H1 (cell line): ENCODE data around the gene CAPN8. TPM values are rescaled to one million over a fixed set of nuclear protein-coding genes. Genes with fewer than 3 reads are reported as not detected.

ENCODE experiments used
- CTCF ChIA-PET: fragments of 300-600 bp; sonication (Branson Sonifier 250); formaldehyde crosslinking; loops from one replicate; lab custom pipeline; 2021; ENCODE audit not compliant: partially characterized antibody; lab: Charles Lee
- POLR2A ChIA-PET: fragments of 300-600 bp; sonication (Branson Sonifier 250); formaldehyde crosslinking; loops from one replicate; lab custom pipeline; 2021; ENCODE audit warnings: inconsistent platforms; ENCODE audit not compliant: partially characterized antibody; lab: Charles Lee
- DNase-seq, 2 experiments: peaks; one replicate each; pipeline versions ENCODE4 v3.0.0 to v3.0.0-alpha.2; 2010 to 2022; ENCODE audit warnings: low spot score in 2 of 2, low read depth in 1 of 2, mixed read lengths in 1 of 2
- FAIRE-seq: peaks from 2 replicates; lab custom pipeline; 2011; peaks lifted over from hg19 to GRCh38; lab: Jason Lieb, UNC
- H2AFZ ChIP-seq: 2 replicates; pipeline ENCODE4 v1.8.1; 2012; ENCODE audit warnings: low read length, inconsistent platforms
- H2AK5ac ChIP-seq: 2 replicates; pipeline ENCODE4 v1.6.1; 2013; ENCODE audit warnings: low read depth, low read length
- H2BK120ac ChIP-seq: replicated peaks from 2 replicates; pipeline ENCODE3; 2013; ENCODE audit warnings: low read depth, low read length, inconsistent platforms
- H2BK12ac ChIP-seq: 2 replicates; pipeline ENCODE4 v1.6.1; 2013; ENCODE audit warnings: low read depth, low read length
- H2BK15ac ChIP-seq: 2 replicates; pipeline ENCODE4 v1.6.1; 2013; ENCODE audit warnings: low read length
- H2BK20ac ChIP-seq: 2 replicates; pipeline ENCODE4 v1.6.1; 2013; ENCODE audit warnings: low read length
- H2BK5ac ChIP-seq: 2 replicates; pipeline ENCODE4 v1.6.1; 2013; ENCODE audit warnings: low read depth, low read length
- H3K14ac ChIP-seq: 2 replicates; pipeline ENCODE4 v1.6.1; 2013; ENCODE audit warnings: inconsistent platforms; ENCODE audit not compliant: insufficient read length
- H3K18ac ChIP-seq: 2 replicates; pipeline ENCODE4 v1.6.1; 2013; ENCODE audit warnings: low read length; ENCODE audit errors: extremely low read depth
- H3K23ac ChIP-seq: 2 replicates; pipeline ENCODE4 v1.6.1; 2013; ENCODE audit warnings: inconsistent platforms; ENCODE audit not compliant: insufficient read length
- H3K23me2 ChIP-seq: 2 replicates; pipeline ENCODE4 v1.6.1; 2013; ENCODE audit warnings: low read depth, low read length
- H3K27ac ChIP-seq: 2 replicates; pipeline ENCODE4 v1.6.1; 2011; ENCODE audit warnings: low read depth, low read length, inconsistent platforms
- H3K27me3 ChIP-seq, 4 experiments: replicated peaks in 1 of 4; 1 replicate in 1 of 4; 2 replicates in 3 of 4; pipeline versions ENCODE4 v1.6.1 to v1.8.1; 2011 to 2013; ENCODE audit warnings: low read length in 3 of 4, mild to moderate bottlenecking in 3 of 4, inconsistent platforms in 2 of 4, mixed read lengths in 2 of 4, moderate library complexity in 1 of 4; ENCODE audit not compliant: control insufficient read depth in 3 of 4, insufficient read depth in 3 of 4; ENCODE audit errors: extremely low read depth in 1 of 4
- H3K36me3 ChIP-seq, 4 experiments: 2 replicates each; pipeline versions ENCODE4 v1.6.1 to v1.8.1; 2011 to 2013; ENCODE audit warnings: mild to moderate bottlenecking in 4 of 4, low read length in 3 of 4, moderate library complexity in 2 of 4, control low read depth in 1 of 4, inconsistent platforms in 1 of 4; ENCODE audit not compliant: insufficient read depth in 4 of 4, control insufficient read depth in 2 of 4
- H3K4ac ChIP-seq: replicated peaks from 2 replicates; pipeline ENCODE3; 2013; ENCODE audit warnings: low read length, low read depth, mixed read lengths, inconsistent platforms; ENCODE audit not compliant: insufficient read length
- H3K4me1 ChIP-seq, 4 experiments: replicated peaks in 1 of 4; 1 replicate in 1 of 4; 2 replicates in 3 of 4; pipeline versions ENCODE4 v1.6.1 to v1.8.1; 2011 to 2013; ENCODE audit warnings: low read length in 3 of 4, inconsistent platforms in 2 of 4, mixed read lengths in 1 of 4; ENCODE audit not compliant: insufficient read depth in 4 of 4, control insufficient read depth in 3 of 4
- H3K4me2 ChIP-seq, 2 experiments: 2 replicates each; pipeline versions ENCODE4 v1.6.1 to v1.8.1; 2011 to 2013; ENCODE audit warnings: low read depth in 2 of 2, low read length in 2 of 2, control low read depth in 1 of 2, inconsistent platforms in 1 of 2, mild to moderate bottlenecking in 1 of 2; ENCODE audit not compliant: insufficient read depth in 1 of 2
- H3K4me3 ChIP-seq, 4 experiments: fragments of 200-600, 300-600 bp in 1 of 4; sonication (generic), shearing (Covaris generic), sonication (Bioruptor Twin) in 1 of 4; 2 replicates each; pipeline versions ENCODE4 v1.5.1 to v1.8.1; 2011 to 2016; ENCODE audit warnings: low read length in 4 of 4, low read depth in 3 of 4, control low read depth in 2 of 4, inconsistent platforms in 2 of 4, mild to moderate bottlenecking in 2 of 4, mixed read lengths in 1 of 4, moderate library complexity in 1 of 4; ENCODE audit not compliant: insufficient read depth in 2 of 4; ENCODE audit errors: extremely low read depth in 1 of 4
- H3K56ac ChIP-seq: replicated peaks from 2 replicates; pipeline ENCODE3; 2013; ENCODE audit warnings: low read depth, mild to moderate bottlenecking, mixed read lengths, low read length, inconsistent platforms; ENCODE audit not compliant: insufficient read length
- H3K79me1 ChIP-seq: 2 replicates; pipeline ENCODE4 v1.6.1; 2013; ENCODE audit warnings: low read depth, low read length, control low read depth
- H3K79me2 ChIP-seq, 2 experiments: 2 replicates each; pipeline versions ENCODE4 v1.6.1 to v1.8.1; 2012 to 2013; ENCODE audit warnings: low read length in 2 of 2, mild to moderate bottlenecking in 2 of 2, inconsistent platforms in 1 of 2; ENCODE audit not compliant: insufficient read depth in 2 of 2, control insufficient read depth in 1 of 2
- H3K9ac ChIP-seq, 4 experiments: replicated peaks in 1 of 4; 1 replicate in 1 of 4; 2 replicates in 3 of 4; pipeline versions ENCODE4 v1.6.1 to v1.8.1; 2011 to 2013; ENCODE audit warnings: low read depth in 3 of 4, low read length in 3 of 4, control low read depth in 2 of 4, mild to moderate bottlenecking in 2 of 4, moderate library complexity in 2 of 4, inconsistent platforms in 1 of 4; ENCODE audit errors: extremely low read depth in 1 of 4
- H3K9me3 ChIP-seq, 2 experiments: 2 replicates each; pipeline versions ENCODE4 v1.6.1 to v1.8.1; 2012 to 2013; ENCODE audit warnings: mild to moderate bottlenecking in 2 of 2, moderate library complexity in 2 of 2, control low read depth in 1 of 2, inconsistent platforms in 1 of 2, low read depth in 1 of 2, low read length in 1 of 2, mixed read lengths in 1 of 2; ENCODE audit not compliant: insufficient read depth in 2 of 2
- H4K20me1 ChIP-seq, 2 experiments: replicated peaks in 1 of 2; 2 replicates each; pipeline versions ENCODE3 to v1.8.1; 2011 to 2013; ENCODE audit warnings: inconsistent platforms in 2 of 2, low read length in 2 of 2, mild to moderate bottlenecking in 1 of 2; ENCODE audit not compliant: insufficient read depth in 2 of 2, control insufficient read depth in 1 of 2
- H4K5ac ChIP-seq: 2 replicates; pipeline ENCODE4 v1.6.1; 2013; ENCODE audit warnings: low read length, low read depth, mixed read lengths, inconsistent platforms; ENCODE audit not compliant: insufficient read length
- H4K8ac ChIP-seq: 2 replicates; pipeline ENCODE4 v1.8.0; 2013; ENCODE audit warnings: mild to moderate bottlenecking, moderate library complexity, low read length, inconsistent platforms; ENCODE audit not compliant: insufficient read depth; ENCODE audit errors: extremely low read depth
- H4K91ac ChIP-seq: replicated peaks from 2 replicates; pipeline ENCODE3; 2013; ENCODE audit warnings: low read length, mixed read lengths, inconsistent platforms; ENCODE audit not compliant: insufficient read length
- PHF8 ChIP-seq: fragments of 200-600 bp; sonication (generic); conservative IDR thresholded peaks from 2 replicates; pipeline ENCODE4 v1.7.1; 2012; ENCODE audit warnings: low read depth, mild to moderate bottlenecking, inconsistent platforms, low read length, moderate library complexity
- TAF7 ChIP-seq: optimal IDR thresholded peaks from 2 replicates; pipeline ENCODE3; 2011; ENCODE audit warnings: low read depth, mild to moderate bottlenecking, inconsistent platforms, low read length, moderate library complexity, borderline replicate concordance
- WGBS, 2 experiments: shearing (Covaris generic) in 1 of 2; methylation state at CpG; one replicate each; pipeline versions ENCODE4 v1.1.6 to v1.1.7; 2013 to 2015; ENCODE audit warnings: low lambda C conversion rate in 2 of 2, mixed read lengths in 2 of 2, inconsistent platforms in 1 of 2, low coverage in 1 of 2, missing lambda C conversion rate in 1 of 2; ENCODE audit not compliant: insufficient replicate concordance in 2 of 2, insufficient coverage in 1 of 2, insufficient read length in 1 of 2; ENCODE audit errors: extremely low coverage in 1 of 2, missing lambda C conversion rate in 1 of 2; 5-methylcytosine and 5-hydroxymethylcytosine counted together
- polyA plus RNA-seq, 7 experiments: library from polyadenylated mRNA; depleted of rRNA in 3 of 7; stranded (reverse) in 5 of 7; unstranded in 2 of 7; fragments of >200 nt in 5 of 7; fragments of 200-250 nt in 2 of 7; gene quantifications; 1 replicate in 5 of 7; 2 replicates in 1 of 7; 4 replicates in 1 of 7; pipeline versions ENCODE4 v1.2.1 to v1.2.3, GENCODE V29; 2011 to 2013; ENCODE audit warnings: missing spikeins in 2 of 7, mixed read lengths in 2 of 7
- total RNA-seq: library from RNA; stranded (reverse); fragmentation: NEBNext Ultra II Directional; extraction: Animal tissue kit (Norgen Biotek cat#: 25700); gene quantifications from 2 replicates; pipeline ENCODE4 v1.2.1, GENCODE V29; 2021

The CAPN8 gene
- total and polyA plus RNA-seq, 2 of the 8 experiments (the other 6 are each of a cell fraction or from before 2014, with no cell fraction given), result 0.20 to 0.26 TPM

- Histone ChIP-seq H3K4me3 (no peak overlapping the region), H3K27ac (no peak overlapping the region), H4K20me1 (no peaks in the 10 kb centered on the region), H2BK15ac (no peak overlapping the region), H3K14ac (no peak overlapping the region), H3K9ac (no peak overlapping the region), H3K23me2 (no peaks in the 10 kb centered on the region), H3K18ac (no peak overlapping the region), H3K79me2 (no peaks in the 10 kb centered on the region), H2BK20ac (no peak overlapping the region), H4K5ac (no peak overlapping the region), H3K56ac (no peak overlapping the region), H3K36me3 (no peaks in the 10 kb centered on the region), H2AFZ (no peak overlapping the region), H4K8ac (no peak overlapping the region), H2BK5ac (no peak overlapping the region), H3K27me3 (no peaks in the 10 kb centered on the region), H3K79me1 (no peaks in the 10 kb centered on the region), H3K23ac (no peak overlapping the region), H2BK120ac (no peak overlapping the region), H2BK12ac (no peak overlapping the region), H3K4me1 (peaks cover 0 to 3% (median 0%) of the 10 kb centered on the region in 4 experiments; a peak in 1 of 7 replicates), H3K4ac (no peak overlapping the region), H4K91ac (no peak overlapping the region), H2AK5ac (no peak overlapping the region), H3K4me2 (peak overlapping the region in 1 of 2 experiments; percentile 13; a peak in 1 of 4 replicates), H3K9me3 (no peaks in the 10 kb centered on the region)
- ChIA-PET POLR2A (no interaction called here), CTCF (interaction anchor here (0.9 to 6.4 kb wide), 9 partner anchors 9 to 366 kb away, joined by 3 to 33 read pairs (median 4); no protein-coding TSS in a partner anchor)
- TF ChIP-seq PHF8 (no peak), TAF7 (no peak)
- 80% methylated on average over 11 of the region's 11 CpGs; no CpG with 5 or more reads in 1 of the 2 experiments for WGBS, 2 experiments
- DNase-seq, result no peak
- FAIRE-seq, result no peak
Measured at GRCh38 chr1:223540485-223541106, 124.9 kb downstream of the CAPN8 start.
